K562 (cell line): ENCODE results near the gene NR1I3. TPM values are rescaled to one million over a fixed set of nuclear protein-coding genes. Genes with fewer than 3 reads are reported as not detected.
A peak's percentile ranks its signal among the peaks of the same experiment; 100 is the strongest.

ENCODE experiments used
- CBX8 ChIP-seq: fragments of 200-600 bp; sonication (generic); IDR thresholded peaks from 2 replicates; pipeline ENCODE4 v1.6.1; 2012; ENCODE audit warnings: borderline replicate concordance, mixed run types, low read depth, mild to moderate bottlenecking, moderate library complexity, mixed read lengths, low read length, control low read depth, inconsistent platforms; ENCODE audit not compliant: poor library complexity, severe bottlenecking; ENCODE audit errors: extremely low read depth
- CEBPB ChIP-seq: fragments of 450-650 bp; IDR thresholded peaks from 2 replicates; pipeline ENCODE4 v1.6.1; 2016; ENCODE audit warnings: missing genetic modification characterization, missing compliant biosample characterization
- CEBPZ ChIP-seq: fragments of 150-350 bp; IDR thresholded peaks from 2 replicates; pipeline ENCODE4 v1.6.1; 2014; ENCODE audit warnings: low read depth, mild to moderate bottlenecking, low read length, borderline replicate concordance
- CGGBP1 ChIP-seq: fragments of 250-450 bp; sonication (Bioruptor Pico); IDR thresholded peaks from 2 replicates; pipeline ENCODE4 v1.9.0; 2021; ENCODE audit warnings: mild to moderate bottlenecking
- DACH1 ChIP-seq: fragments of 450-650 bp; IDR thresholded peaks from 2 replicates; pipeline ENCODE4 v1.6.1; 2018; ENCODE audit not compliant: partially characterized antibody
- E4F1 ChIP-seq: fragments of 250-450 bp; sonication (Bioruptor Pico); IDR thresholded peaks from 2 replicates; pipeline ENCODE4 v1.5.0; 2021; ENCODE audit warnings: mild to moderate bottlenecking, borderline replicate concordance
- MNT ChIP-seq, 2 experiments: fragments of 450-650 bp; conservative IDR thresholded peaks; 2 replicates each; pipeline ENCODE4 v1.6.1; 2017; ENCODE audit warnings: mild to moderate bottlenecking in 2 of 2, moderate library complexity in 2 of 2
- NR2C1 ChIP-seq, 2 experiments: fragments of 450-650 bp; IDR thresholded peaks; 2 replicates each; pipeline ENCODE4 v1.6.1; 2017; ENCODE audit warnings: mild to moderate bottlenecking in 2 of 2, antibody characterized with exemption in 1 of 2, inconsistent platforms in 1 of 2, missing compliant biosample characterization in 1 of 2, missing genetic modification characterization in 1 of 2
- PTRF ChIP-seq: fragments of 450-650 bp; IDR thresholded peaks from 2 replicates; pipeline ENCODE4 v1.6.1; 2016; ENCODE audit warnings: mild to moderate bottlenecking, missing genetic modification characterization, missing compliant biosample characterization
- PYGO2 ChIP-seq: fragments of 450-650 bp; IDR thresholded peaks from 2 replicates; pipeline ENCODE4 v1.6.1; 2016; ENCODE audit warnings: mild to moderate bottlenecking, missing genetic modification characterization, moderate library complexity, missing compliant biosample characterization
- RCOR1 ChIP-seq, 2 experiments: IDR thresholded peaks; 2 replicates each; pipeline ENCODE4 v1.6.1; 2012; ENCODE audit warnings: low read depth in 2 of 2, low read length in 2 of 2, borderline replicate concordance in 1 of 2, improper control_type of control experiment in 1 of 2
- SIN3B ChIP-seq: fragments of 450-650 bp; IDR thresholded peaks from 2 replicates; pipeline ENCODE4 v1.6.1; 2017; ENCODE audit warnings: low read depth, mild to moderate bottlenecking, moderate library complexity
- SMARCE1 ChIP-seq: fragments of 450-650 bp; IDR thresholded peaks from 2 replicates; pipeline ENCODE4 v1.7.1; 2016; ENCODE audit warnings: mild to moderate bottlenecking
- ZBTB12 ChIP-seq: fragments of 250-450 bp; sonication (Bioruptor Pico); IDR thresholded peaks from 2 replicates; pipeline ENCODE4 v1.4.0; 2020
- ZNF717 ChIP-seq: fragments of 250-450 bp; sonication (Bioruptor Pico); IDR thresholded peaks from 2 replicates; pipeline ENCODE4 v1.5.0; 2021
- polyA plus RNA-seq, 8 experiments: library from polyadenylated mRNA; depleted of rRNA in 4 of 8; stranded (reverse) in 5 of 8; unstranded in 3 of 8; fragments of >200 nt; fragmentation: Nextera tagmentation in 2 of 8; fragmentation: Illumina TruSeq in 1 of 8; extraction: Ambion mirVana in 2 of 8; extraction: Trizol in 1 of 8; gene quantifications; 2 replicates each; pipeline versions ENCODE4 v1.2.1 to v1.2.3, GENCODE V29; 2011 to 2014; ENCODE audit warnings: inconsistent platforms in 1 of 8, missing spikeins in 1 of 8
- total RNA-seq, 7 experiments: library from RNA; depleted of rRNA in 6 of 7; stranded (reverse); fragments of >200 nt in 6 of 7; fragmentation: Illumina TruSeq in 2 of 7; extraction: Trizol in 2 of 7; gene quantifications; 2 replicates each; pipeline versions ENCODE4 v1.2.1 to v1.2.3, GENCODE V29; 2011 to 2021; ENCODE audit warnings: low replicate concordance in 1 of 7

NR1I3 gene
- total and polyA plus RNA-seq, 9 of the 15 experiments (the other 6 are each of a cell fraction or from before 2014, with no cell fraction given) = 0.11 TPM; not detected in 8

- TF ChIP-seq CEBPZ = no peak; the same call in 1 of the 2 replicates
- TF ChIP-seq ZBTB12 (CRISPR knock-in tag) = no peak
- TF ChIP-seq SMARCE1 = no peak
- TF ChIP-seq PTRF (tag) = no peak
- no peak for TF ChIP-seq CGGBP1 (CRISPR knock-in tag)
- TF ChIP-seq CEBPB (tag) = no peak
- peak; percentile 59 to 73 for TF ChIP-seq MNT (conservative IDR thresholded peaks at IDR 0.05)
- peak; percentile 68; the same call in 1 of the 2 replicates for TF ChIP-seq SIN3B
- 0 out of 4 replicates have a peak, but pooled peaks of 1 of the 2 experiments have one; percentile 13 for TF ChIP-seq RCOR1 (IDR thresholded peaks at IDR 0.05; ENCODE audit: borderline replicate concordance in 1 of 2, low read depth in 2 of 2, low read length in 2 of 2)
- TF ChIP-seq E4F1 (CRISPR knock-in tag) = no peak
- no peak for TF ChIP-seq CBX8
- TF ChIP-seq DACH1 = no peak
- TF ChIP-seq PYGO2 (tag) = no peak
- peak; percentile 90 for TF ChIP-seq NR2C1 (IDR thresholded peaks at IDR 0.05)
- peak; percentile 75 for TF ChIP-seq NR2C1 (tag; IDR thresholded peaks at IDR 0.05)
- TF ChIP-seq ZNF717 = no peak
Measured at GRCh38 chr1:161225534-161226319, 12.3 kb downstream of the NR1I3 start, which contains the start of gene TOMM40L (continued).
